NCI-H82 (cell line): Measurements from ENCODE around the gene CBX1.
A peak's percentile ranks its signal among the peaks of the same experiment; 100 is the strongest.
"Not testable (repeated sequence)": the region's sequence is repeated elsewhere in the genome, so short reads cannot be mapped to it uniquely, and the experiment has no call there.

Experiments
- DNase-seq: peaks from one replicate; lab custom pipeline; 2025; lab: John Stamatoyannopoulos, UW

CBX1 gene

DNA sequence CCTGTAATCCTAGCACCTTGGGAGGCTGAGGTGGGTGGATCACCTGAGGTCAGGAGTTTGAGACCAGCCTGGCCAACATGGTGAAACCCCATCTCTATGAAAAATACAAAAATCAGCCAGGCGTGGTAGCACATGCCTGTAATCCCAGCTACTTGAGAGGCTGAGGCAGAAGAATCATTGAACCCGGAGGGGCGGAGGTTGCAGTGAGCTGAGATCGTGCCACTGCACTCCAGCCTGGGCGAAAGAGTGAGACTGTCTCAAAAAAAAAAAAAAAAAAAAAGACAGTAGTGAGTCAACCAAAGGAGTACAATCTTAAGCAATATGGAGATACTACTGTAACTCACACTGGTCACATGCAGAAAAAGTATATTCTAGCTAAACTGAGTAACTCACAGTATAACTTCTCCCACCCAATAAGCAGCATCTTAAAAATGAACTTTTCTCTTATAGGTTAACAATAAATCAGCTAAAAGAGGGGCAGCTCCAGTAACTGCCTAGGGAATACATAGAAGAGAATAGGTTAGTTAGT, 27.6 kb downstream of the CBX1 start:
- not testable (repeated sequence) for DNase-seq

DNA sequence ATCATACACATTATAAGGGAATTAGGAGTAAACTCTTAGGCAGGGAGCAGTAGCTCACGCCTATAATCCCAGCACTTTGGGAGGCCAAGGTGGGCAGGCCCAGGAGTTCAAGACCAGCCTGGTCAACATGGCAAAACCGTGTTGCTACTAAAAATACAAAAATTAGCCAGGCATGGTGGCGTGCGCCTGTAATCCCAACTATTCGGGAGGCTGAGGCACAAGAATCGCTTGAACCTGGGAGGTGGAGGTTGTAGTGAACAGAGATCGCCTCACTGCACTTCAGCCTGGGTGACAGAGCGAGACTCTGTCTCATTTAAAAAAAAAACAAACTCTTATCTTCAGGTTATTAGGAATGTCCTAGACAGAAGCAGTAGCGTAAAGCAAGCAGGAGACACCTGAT, 28.5 kb downstream of the CBX1 start:
- not testable (repeated sequence) for DNase-seq

DNA sequence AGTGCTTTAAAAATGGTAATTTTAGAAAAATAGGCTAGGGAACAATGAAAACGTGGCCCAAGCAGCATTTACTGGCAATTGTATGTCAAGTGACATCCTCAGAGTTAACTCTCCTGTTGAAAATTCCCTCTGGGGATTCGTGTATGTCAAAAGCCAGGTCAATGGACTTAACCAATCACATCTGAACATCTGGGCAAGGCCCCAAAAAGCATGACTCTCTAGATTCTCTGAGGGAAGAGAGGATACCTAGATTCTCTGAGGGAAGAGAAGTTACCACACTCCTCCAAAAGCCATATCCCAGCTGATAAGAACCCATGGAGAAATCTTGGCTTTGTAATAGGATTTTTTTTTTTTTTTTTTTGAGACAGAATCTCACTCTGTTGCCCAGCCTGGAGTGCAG, 29.6 kb downstream of the CBX1 start:
- no peak for DNase-seq

DNA sequence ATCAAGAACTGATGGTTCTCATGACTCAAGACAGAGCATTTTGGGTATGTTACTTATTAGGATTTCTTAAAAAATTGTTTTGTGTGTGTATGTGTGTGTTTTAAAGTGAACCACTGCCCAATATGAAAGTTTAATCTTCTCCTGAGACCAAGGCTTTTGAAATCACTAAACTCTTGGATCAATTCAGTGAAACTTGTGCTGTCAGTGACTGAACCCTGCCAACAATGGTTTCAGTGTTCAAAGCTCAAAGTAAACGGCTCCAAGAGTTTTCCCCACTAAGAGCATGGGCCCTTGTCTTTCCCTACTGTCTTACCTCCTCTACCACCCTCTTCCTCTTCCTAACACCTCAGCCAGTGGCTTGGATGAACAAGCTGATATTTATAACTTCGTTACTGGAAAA, 31.1 kb downstream of the CBX1 start:
- DNase-seq: no peak

DNA sequence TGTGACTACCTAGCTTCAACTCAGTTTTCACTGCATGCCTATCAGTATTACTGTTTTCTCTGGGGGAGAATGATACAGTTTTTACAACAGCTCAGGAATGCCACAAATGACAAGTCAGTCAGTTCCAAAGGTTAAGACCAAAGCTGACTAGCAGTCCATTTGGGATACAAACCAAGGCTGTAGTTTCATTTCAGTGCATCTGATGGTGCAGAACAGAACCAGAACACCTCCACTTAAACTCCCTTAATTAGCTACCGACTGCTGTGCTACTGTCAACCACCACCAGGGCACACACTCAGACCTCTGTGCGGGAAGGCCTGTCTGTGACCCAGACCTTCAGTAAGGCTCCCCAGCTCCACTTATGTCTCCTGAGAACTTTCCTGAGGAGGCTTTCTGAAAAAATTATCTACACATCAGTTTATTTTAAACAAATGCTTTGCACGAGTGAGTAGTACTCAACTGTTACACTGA, 32.8 kb downstream of the CBX1 start:
- DNase-seq: peak; percentile 49

DNA sequence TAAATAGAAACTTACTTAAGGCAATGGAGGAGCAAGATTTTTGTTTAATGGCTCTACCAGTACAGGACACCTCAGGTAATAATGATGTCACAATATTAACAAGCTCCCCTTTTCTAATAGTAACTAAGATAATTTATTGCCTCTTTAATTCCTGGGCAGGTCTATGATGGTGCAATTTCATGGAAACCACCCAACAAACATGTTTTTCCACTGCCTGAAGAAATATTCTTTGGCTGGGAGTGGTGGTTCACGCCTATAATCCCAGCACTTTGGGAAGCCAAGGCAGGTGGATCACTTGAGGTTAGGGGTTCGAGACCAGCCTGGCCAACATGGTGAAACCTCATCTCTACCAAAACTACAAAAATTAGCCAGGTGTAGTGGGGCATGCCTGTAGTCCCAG, 33.5 kb downstream of the CBX1 start:
- not testable (repeated sequence) for DNase-seq

DNA sequence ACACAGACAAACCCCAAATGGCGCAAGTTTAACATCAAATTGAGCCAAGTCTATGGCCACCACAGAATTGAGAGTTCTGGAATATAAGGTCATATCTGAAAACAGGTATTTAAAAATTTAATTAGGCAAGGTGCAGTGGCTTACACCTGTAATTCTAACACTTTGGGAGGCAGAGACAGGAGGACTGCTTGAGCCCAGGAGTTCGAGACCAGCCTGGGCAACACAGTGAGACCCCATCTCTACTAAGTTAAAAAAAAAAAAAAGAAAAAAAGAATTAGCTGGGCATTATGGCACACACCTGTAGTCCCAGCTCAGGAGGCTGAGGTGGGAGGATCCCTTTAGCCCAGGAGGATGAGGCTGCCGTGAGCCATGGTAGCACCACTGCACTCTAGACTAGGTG, 34.0 kb downstream of the CBX1 start:
- no peak for DNase-seq

DNA sequence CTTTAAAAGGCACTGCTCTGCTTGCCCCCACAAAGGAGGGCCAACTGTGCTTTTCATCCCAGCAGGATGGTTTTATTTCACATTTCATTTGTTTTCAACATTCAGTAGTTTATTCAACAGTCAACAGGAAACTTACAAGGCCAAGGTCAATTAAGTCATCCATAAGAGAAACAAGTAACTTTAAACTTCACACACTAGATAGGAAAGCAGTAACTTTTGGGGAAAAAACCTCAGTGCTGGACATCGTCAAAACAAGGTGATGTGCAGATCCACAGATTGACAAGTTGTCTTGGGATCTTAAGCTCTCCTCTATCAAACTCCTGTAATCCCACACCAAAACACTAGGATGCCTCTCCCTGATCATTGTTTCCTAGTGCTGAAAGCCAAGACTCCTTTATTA, 34.6 kb downstream of the CBX1 start:
- DNase-seq: peak; percentile 23

DNA sequence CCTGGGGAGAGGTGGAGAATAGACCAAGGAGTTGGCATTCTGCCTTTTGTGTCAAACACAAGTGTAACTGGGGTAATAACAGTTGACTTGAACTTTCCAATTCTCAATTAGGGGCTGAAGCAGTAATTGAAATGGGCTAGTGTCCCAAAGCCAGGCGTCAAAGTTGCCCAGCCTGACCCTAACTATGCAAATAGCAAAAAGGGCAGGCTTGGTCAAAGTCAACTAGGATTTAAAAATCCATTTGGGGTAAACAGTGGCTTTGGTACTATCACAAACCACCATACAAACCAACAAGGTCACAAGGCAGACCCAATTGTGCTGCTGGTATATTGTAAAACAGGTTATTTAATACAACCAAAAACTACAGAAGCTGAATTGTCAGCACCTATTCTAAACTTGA, 35.1 kb downstream of the CBX1 start:
- no peak for DNase-seq

DNA sequence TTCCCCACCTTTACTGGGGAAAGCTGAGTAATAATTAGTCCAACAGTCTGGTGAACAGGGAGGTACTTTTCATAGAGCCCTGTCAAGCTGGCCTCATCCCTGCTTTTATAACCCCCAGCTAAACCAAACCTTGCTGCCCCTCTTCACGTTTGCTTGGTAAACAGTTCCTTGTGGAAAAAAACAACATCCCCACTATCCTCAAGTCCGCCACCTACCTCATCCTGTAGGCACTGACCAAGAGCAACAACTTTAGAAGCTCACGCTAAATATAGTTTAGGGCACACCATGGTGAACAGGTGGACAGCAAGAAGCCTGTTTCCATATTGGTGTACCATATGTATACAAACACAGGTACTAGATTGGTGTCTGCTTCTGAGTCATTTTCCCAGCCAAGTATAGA, 36.6 kb downstream of the CBX1 start:
- DNase-seq: no peak

DNA sequence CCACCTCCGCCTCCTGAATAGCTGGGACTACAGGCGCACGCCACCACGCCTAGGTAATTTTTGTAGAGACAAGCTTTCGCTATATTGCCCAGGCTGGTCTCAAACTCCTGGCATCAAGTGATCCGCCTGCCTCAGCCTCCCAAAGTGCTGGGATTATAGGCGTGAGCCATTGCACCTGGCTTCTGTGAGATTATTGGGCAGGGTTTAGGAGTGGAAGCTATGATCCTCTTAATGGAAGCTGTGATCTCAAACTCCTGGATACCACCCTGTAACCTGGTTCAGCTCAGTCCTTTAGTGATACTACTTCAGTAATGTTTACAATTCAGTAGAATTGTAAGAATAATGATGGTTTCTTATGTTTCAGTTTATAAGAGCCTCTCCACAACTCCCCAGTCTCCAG, 39.0 kb downstream of the CBX1 start:
- peak; percentile 84 for DNase-seq

DNA sequence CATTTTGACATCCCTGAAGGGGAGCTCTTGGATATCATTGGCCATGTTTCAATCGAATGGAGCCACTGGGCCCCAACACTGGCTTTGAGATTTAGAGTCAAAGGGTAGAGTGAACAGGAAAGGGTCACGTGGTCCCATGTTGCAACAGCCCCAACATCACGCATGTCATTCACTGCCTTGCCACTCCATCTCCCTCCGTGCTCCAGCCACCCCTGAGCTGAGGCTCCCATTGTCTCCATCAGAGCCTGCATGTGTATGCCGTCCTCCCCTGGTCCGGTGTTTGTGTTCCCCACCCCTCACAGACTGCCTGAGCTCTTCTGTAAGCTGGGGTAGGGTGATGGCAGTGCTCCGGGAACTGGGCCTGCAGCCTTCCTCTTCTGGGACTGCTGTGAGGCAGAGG, 41.0 kb downstream of the CBX1 start:
- no peak for DNase-seq

DNA sequence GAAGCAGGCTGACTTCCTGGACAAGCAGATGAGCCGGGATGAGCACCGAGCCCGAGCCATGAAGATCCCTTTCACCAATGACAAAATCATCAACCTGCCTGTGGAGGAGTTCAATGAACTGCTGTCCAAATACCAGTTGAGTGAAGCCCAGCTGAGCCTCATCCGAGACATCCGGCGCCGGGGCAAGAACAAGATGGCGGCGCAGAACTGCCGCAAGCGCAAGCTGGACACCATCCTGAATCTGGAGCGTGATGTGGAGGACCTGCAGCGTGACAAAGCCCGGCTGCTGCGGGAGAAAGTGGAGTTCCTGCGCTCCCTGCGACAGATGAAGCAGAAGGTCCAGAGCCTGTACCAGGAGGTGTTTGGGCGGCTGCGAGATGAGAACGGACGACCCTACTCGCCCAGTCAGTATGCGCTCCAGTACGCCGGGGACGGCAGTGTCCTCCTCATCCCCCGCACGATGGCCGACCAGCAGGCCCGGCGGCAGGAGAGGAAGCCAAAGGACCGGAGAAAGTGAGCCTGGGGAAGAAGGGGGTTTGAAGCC, 42.1 kb downstream of the CBX1 start:
- DNase-seq: no peak

DNA sequence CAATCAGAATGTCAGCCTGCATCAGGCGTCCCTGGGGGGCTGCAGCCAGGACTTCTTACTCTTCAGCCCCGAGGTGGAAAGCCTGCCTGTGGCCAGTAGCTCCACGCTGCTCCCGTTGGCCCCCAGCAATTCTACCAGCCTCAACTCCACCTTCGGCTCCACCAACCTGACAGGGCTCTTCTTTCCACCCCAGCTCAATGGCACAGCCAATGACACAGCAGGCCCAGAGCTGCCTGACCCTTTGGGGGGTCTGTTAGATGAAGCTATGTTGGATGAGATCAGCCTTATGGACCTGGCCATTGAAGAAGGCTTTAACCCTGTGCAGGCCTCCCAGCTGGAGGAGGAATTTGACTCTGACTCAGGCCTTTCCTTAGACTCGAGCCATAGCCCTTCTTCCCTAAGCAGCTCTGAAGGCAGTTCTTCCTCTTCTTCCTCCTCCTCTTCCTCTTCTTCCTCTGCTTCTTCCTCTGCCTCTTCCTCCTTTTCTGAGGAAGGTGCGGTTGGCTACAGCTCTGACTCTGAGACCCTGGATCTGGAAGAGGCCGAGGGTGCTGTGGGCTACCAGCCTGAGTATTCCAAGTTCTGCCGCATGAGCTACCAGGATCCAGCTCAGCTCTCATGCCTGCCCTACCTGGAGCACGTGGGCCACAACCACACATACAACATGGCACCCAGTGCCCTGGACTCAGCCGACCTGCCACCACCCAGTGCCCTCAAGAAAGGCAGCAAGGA, 42.7 kb downstream of the CBX1 start:
- DNase-seq: no peak

DNA sequence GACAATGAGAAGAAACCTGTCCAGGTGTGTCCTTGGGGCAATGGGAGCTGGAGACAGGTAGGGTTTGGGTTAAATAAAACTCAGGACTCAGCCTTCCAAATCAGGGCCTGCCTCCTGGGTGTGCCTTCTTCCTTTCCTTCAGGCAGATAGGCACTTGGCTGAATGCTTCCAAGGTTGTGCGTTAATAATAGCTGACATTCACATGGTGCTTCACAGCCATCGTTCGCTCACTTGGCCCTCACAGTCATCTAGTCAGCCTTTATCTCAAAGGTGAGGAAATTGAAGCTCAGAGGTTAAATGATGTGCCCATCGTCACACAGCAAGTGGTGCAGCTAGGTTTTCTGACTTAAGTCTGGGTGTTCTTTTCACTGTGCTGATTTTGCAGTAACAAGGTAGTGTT, 43.7 kb downstream of the CBX1 start:
- DNase-seq: no peak

DNA sequence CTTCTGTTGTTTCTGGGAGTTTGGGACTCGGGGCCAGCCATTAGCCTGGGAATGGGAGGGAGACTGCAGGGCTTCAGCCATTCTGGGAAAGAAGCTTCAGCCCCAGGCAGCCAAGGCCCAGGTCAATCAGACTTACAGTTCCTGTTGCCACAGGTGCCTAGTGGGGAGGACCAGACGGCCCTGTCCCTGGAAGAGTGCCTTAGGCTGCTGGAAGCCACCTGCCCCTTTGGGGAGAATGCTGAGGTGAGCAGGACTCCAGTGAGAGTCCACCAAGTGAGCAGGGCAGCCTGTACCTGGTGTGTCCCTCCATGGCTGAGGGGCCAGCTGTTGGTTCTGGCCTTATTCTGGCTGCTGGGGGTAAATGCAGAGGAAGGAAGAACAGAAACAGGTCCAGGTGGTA, 44.4 kb downstream of the CBX1 start:
- DNase-seq: no peak

DNA sequence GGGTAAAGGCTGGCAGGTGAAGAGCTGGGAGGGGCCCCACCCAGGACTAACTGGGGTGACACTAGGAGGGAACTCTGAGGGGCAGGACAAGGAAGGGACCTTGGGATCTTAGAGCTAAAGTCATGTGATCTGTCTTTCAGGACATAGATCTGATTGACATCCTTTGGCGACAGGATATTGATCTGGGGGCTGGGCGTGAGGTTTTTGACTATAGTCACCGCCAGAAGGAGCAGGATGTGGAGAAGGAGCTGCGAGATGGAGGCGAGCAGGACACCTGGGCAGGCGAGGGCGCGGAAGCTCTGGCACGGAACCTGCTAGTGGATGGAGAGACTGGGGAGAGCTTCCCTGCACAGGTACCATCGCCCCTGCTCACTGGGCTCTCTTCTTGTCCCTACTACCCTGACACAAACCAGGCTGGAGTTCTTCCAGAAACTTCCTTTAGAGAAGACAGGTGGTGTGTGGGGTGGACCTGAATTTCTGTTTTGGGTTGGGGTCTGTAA, 45.0 kb downstream of the CBX1 start:
- DNase-seq: no peak

DNA sequence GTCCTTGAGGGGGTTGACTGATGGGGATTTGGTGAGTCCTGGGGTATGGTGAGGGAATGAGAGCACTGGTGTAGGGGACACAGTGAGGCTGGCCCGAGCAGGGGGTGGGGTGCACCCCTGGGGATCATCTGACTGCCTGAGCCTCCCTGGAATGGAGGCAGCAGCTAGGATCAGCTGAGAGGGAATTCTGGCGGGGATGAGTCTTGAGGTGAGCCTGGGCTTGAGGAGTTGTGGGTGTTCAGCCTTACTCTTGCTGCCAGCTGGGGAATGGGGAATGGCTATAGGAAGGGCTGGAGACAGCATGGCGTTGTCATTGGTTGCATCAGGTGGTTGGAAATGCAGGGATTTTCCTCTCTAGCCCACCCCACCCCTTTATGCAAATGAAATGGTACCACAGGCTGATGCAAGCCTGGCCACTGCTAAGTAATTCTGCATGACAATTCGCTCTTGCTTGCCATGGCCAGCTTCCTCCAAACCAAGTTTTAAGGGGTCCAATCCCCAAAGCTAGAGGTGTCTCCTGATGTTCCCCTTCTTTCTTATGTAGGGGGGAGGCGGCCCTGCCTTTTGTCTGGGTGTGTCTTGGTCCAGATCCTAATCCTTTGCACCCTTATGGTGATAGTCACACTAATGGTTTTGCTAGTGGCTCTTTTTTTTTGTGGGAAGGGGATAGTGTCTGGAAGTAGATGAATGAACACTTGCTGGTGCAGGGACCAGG, 45.6 kb downstream of the CBX1 start:
- DNase-seq: peak; percentile 59

DNA sequence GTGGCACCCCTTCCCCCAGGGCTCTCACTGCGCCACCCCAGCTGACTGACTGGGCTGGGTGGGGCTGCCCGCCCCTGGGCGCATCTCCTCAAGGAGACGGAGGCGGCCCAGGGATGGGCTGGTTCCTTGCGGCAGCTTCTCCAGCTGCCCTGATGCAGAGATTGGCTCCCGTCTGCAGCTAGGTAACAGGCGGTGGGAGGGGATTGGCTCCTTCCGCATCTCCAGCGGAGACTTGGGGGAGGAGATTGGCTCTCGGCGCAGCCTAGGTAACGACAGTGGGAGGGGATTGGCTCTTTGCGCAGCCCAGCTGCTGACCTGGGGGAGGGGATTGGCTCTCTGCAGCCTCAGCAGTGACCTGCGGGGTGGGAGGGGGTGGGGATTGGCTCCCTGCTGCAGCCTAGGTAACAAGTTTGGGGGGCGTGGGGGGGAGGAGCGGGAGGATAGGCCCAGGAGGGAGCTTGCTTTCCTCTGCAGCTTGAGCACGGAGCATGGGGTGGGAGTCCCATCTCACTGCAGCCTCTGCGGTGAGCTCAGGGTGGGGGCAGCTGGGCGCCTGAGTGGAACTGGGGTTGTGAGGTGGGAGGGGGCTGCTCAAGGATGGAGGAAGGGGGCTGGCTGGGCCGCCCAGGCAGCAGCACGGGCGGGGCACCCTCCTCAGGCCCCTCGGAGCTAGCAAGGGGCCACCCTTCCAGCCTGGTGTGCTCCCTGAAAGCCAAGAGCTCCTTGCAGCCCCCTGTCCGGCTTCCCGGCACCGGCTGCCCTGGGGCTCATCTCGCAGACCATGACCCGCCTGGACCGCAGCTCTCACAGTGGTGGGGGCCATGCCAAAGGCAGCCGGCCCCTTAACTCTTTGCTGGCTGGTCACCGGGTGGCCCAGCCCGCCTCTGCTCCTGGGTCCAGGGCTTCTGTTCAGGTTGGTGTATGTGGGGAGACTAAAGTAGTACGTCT, 46.8 kb downstream of the CBX1 start:
- peak; percentile 99 for DNase-seq

DNA sequence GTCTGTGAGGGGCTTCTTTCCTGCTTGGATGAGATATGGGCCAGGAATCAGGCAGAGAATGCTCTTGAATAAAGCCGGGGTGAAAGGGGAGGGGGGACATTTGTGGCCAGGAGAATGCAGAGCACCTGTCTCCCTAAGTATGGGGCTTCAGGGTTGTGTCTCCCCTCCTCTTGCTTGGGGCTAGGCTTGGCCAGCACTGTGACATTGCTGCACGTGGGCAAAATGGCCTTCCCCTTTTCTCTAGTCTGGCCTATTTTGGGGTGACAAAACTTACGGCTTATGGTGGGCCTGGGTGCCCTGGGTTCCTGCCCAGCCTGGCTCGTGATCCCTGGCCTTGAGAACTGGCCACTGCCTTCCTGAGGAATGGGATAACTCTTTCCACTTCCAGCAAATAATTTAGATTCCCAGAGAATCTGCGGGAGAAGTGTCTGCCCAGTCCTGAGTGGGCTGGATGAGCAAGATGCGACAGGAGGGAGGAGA, 47.5 kb downstream of the CBX1 start:
- no peak for DNase-seq

DNA sequence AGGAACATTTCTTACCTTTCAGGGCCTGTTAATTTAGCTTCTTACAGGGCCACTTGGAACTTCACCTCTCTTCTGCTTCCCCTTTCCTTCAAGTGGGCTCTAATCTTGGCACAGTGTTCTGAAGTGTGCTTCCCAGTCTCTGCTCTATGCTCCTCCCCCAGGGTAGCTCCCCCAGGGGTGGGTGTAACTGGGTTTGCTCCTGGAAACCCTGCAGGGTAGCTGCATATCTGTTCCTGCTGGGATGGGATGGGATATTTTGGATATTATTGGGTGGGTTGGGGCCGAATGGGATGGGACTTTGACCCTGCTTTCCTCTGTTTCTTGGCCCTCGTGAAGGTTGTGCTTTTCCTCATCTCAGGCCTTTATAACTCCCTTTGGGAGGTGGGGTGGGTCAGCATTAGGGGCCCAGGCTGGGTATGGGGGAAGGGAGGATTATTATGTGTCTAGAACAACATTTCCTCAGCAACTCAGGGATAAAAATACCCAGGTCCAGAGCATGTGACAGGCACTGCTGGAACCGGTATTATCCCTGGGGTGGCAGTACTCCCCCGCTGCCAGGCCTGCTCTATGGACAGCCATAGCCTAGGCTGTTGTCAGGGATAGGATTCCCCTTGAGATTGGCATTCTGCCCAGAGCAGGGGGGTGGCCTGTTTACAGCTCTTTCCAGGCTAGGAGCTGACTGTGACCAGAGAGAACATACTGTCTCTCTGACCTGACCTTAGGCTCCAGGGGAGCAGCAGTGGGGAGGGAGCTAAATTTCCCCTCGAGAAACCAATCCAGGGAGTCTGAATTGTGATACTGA, 48.1 kb downstream of the CBX1 start:
- peak; percentile 79 for DNase-seq
